ENCODE measurements around the gene GPR25. TPM values are rescaled to one million over a fixed set of nuclear protein-coding genes. Genes with fewer than 3 reads are reported as not detected.

The GPR25 gene
- polyA plus RNA-seq, 1 donor (not counting 4 experiments of a cell fraction or from before 2014, with no cell fraction given) = not detected

- Histone ChIP-seq H3K9ac (ENCODE audit: control insufficient read depth, extremely low read depth, insufficient read depth, low read length) (no peak overlapping the region), H3K4me3 (ENCODE audit: control insufficient read depth in 2 of 3, extremely low read depth in 1 of 3, insufficient read depth in 2 of 3, low read depth in 1 of 3, low read length in 3 of 3) (no peak overlapping the region), H3K79me2 (ENCODE audit: control insufficient read depth, insufficient read depth, low read length) (peaks cover 22% of the 10 kb centered on the region), H3K4me1 (ENCODE audit: control insufficient read depth, extremely low read depth, insufficient read depth, low read length) (peaks cover 39% of the 10 kb centered on the region), H2AFZ (ENCODE audit: control insufficient read depth, low read length) (no peak overlapping the region), H3K4me2 (ENCODE audit: control insufficient read depth, extremely low read depth, insufficient read depth, low read depth, low read length) (no peak overlapping the region), H3K9me3 (ENCODE audit: control insufficient read depth, low read depth, low read length) (no peaks in the 10 kb centered on the region), H4K20me1 (ENCODE audit: control insufficient read depth, extremely low read depth, insufficient read depth, low read length) (peaks cover 8% of the 10 kb centered on the region), H3K27ac (ENCODE audit: control insufficient read depth, insufficient read depth, low read length) (no peak overlapping the region), H3K9me1 (ENCODE audit: control insufficient read depth, extremely low read depth, insufficient read depth, low read length) (no peaks in the 10 kb centered on the region), H3K27me3 (ENCODE audit: control insufficient read depth, extremely low read depth, insufficient read depth, low read length) (no peaks in the 10 kb centered on the region), H3K36me3 (ENCODE audit: control insufficient read depth in 2 of 2, extremely low read depth in 1 of 2, insufficient read depth in 2 of 2, low read length in 2 of 2) (peaks cover 0 to 10% of the 10 kb centered on the region in 2 experiments)
- no peak for FAIRE-seq
- dilution Hi-C loops (cut with MboI; ENCODE audit: extremely low pct_ligation_motif_present, low sequenced_read_pairs) = no loop called here
- no peak for DNase-seq (ENCODE audit: low read depth, low spot score)
- TF ChIP-seq CTCF (optimal IDR thresholded peaks at IDR 0.05 in 1 of 3, IDR thresholded peaks at IDR 0.05 in 1 of 3, conservative IDR thresholded peaks at IDR 0.05 in 1 of 3; ENCODE audit: extremely low read depth in 1 of 3, insufficient read depth in 2 of 3, low read length in 3 of 3) (no peak), EZH2 (IDR thresholded peaks at IDR 0.05; ENCODE audit: low read length) (no peak)
These were observed 20.2 kb downstream of the GPR25 start for GRCh38 chr1:200892958-200893357.

DNA sequence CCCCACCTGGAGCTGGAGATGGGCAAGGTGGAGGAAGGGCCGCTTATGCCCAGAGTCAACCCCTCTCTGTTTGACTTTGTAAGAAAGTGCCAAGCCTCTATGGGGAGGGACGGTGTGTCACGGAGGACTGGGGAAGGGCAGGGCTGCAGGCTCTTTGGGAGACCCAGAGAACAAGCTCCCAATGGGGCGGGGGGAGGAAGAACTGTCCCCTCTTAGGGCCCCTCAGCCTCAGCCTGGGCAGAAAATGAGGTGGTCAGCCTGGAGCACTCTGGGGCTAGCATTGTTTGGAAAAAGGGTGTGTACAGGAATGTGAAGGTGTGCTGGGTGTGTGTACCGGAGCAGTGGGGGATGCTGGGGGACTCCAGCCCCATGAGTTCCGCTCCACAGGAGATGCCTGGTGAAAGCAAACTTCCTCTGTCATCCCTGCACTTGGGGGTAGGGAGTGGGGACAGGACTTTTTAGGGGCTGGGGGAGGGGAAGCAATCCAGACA, 20.7 kb downstream of the GPR25 start:
- Histone ChIP-seq H4K20me1 (ENCODE audit: control insufficient read depth, extremely low read depth, insufficient read depth, low read length) (peaks cover 11% of the 10 kb centered on the region), H3K9me3 (ENCODE audit: control insufficient read depth, low read depth, low read length) (no peaks in the 10 kb centered on the region), H2AFZ (ENCODE audit: control insufficient read depth, low read length) (no peak overlapping the region), H3K9ac (ENCODE audit: control insufficient read depth, extremely low read depth, insufficient read depth, low read length) (no peak overlapping the region), H3K4me3 (ENCODE audit: control insufficient read depth in 2 of 3, extremely low read depth in 1 of 3, insufficient read depth in 2 of 3, low read depth in 1 of 3, low read length in 3 of 3) (no peak overlapping the region), H3K4me2 (ENCODE audit: control insufficient read depth, extremely low read depth, insufficient read depth, low read depth, low read length) (peak overlapping the region; percentile 27), H3K9me1 (ENCODE audit: control insufficient read depth, extremely low read depth, insufficient read depth, low read length) (no peaks in the 10 kb centered on the region), H3K36me3 (ENCODE audit: control insufficient read depth in 2 of 2, extremely low read depth in 1 of 2, insufficient read depth in 2 of 2, low read length in 2 of 2) (peaks cover under 1 to 15% of the 10 kb centered on the region in 2 experiments), H3K27ac (ENCODE audit: control insufficient read depth, insufficient read depth, low read length) (no peak overlapping the region), H3K4me1 (ENCODE audit: control insufficient read depth, extremely low read depth, insufficient read depth, low read length) (peaks cover 43% of the 10 kb centered on the region), H3K27me3 (ENCODE audit: control insufficient read depth, extremely low read depth, insufficient read depth, low read length) (no peaks in the 10 kb centered on the region), H3K79me2 (ENCODE audit: control insufficient read depth, insufficient read depth, low read length) (peaks cover 22% of the 10 kb centered on the region)
- TF ChIP-seq EZH2 (IDR thresholded peaks at IDR 0.05; ENCODE audit: low read length) = no peak
- TF ChIP-seq CTCF (optimal IDR thresholded peaks at IDR 0.05 in 1 of 3, IDR thresholded peaks at IDR 0.05 in 1 of 3, conservative IDR thresholded peaks at IDR 0.05 in 1 of 3; ENCODE audit: extremely low read depth in 1 of 3, insufficient read depth in 2 of 3, low read length in 3 of 3) = no peak
- FAIRE-seq = no peak
- dilution Hi-C loops (cut with MboI; ENCODE audit: extremely low pct_ligation_motif_present, low sequenced_read_pairs) = no loop called here
- DNase-seq (ENCODE audit: low read depth, low spot score) = no peak

Measured in keratinocyte (primary cell).